ENCODE measurements around the gene LPP.

The LPP gene

DNA sequence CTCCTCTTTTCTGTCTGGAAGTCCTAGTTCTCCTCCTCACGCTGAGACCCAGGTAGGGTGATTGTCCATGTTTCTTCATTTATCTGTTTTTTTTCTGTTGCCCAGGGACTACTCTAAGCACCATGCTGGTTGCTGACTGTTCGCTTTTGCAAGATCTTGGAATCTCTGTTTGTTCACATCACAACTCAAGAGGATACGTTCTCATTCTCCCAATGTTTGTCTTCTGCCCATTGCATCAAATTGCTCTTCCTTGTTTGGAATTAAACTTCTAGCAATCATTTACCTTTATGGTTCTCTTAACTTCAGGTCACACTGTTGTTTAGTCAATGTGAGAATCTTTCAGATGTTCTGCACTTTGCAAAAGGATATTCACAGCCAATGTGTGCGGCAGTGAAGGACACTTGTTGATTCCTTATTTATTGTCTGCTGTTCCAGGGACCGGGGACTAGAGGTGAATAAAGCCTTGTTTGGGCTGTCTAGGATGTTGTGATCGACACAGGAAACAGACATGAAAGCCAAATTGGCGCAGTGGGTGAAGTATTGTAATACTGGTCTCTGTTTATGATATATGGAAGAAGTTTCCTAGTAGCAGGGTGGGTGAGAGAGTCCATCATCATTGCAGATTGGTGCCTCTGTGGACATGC lies 24.5 kb downstream of the LPP start:
- no CpG with 5 or more reads among the region's 7 CpGs for WGBS (ENCODE audit: extremely low coverage, insufficient coverage, low lambda C conversion rate)
- H3K27ac ChIP-seq (ENCODE audit: low read depth, low read length): no peak overlapping the region
- H2AK5ac ChIP-seq (ENCODE audit: low read length): no peak overlapping the region
- H4K8ac ChIP-seq (ENCODE audit: low read depth, low read length): no peak overlapping the region
- no peak overlapping the region for H4K5ac ChIP-seq (ENCODE audit: low read length)
- no peak overlapping the region for H2BK15ac ChIP-seq (replicated peaks; ENCODE audit: low read depth)
- DNase-seq: no peak
- no peak overlapping the region for H2BK120ac ChIP-seq (ENCODE audit: low read depth, low read length)
- H3K4ac ChIP-seq (ENCODE audit: low read depth, low read length): no peak overlapping the region
- H3K4me2 ChIP-seq (ENCODE audit: low read length): no peak overlapping the region
- no peak overlapping the region for H2BK5ac ChIP-seq (ENCODE audit: low read length)
- H3K4me1 ChIP-seq (ENCODE audit: control insufficient read depth, low read depth, low read length): peaks cover 2% of the 10 kb centered on the region
- no peaks in the 10 kb centered on the region for H3K27me3 ChIP-seq (ENCODE audit: insufficient read depth, low read length, poor library complexity)
- H3K79me2 ChIP-seq (ENCODE audit: control insufficient read depth, insufficient read depth, low read length): peaks cover 19% of the 10 kb centered on the region
- H3K56ac ChIP-seq (ENCODE audit: low read length): no peak overlapping the region
- no peaks in the 10 kb centered on the region for H3K36me3 ChIP-seq (ENCODE audit: control insufficient read depth, insufficient read depth, low read length)
- H3K4me3 ChIP-seq (ENCODE audit: low read length): no peak overlapping the region
- H3K23ac ChIP-seq (ENCODE audit: low read length): peak overlapping the region; percentile 36
- no peak overlapping the region for H3K18ac ChIP-seq (ENCODE audit: low read length)
- H3K9ac ChIP-seq (ENCODE audit: low read length): no peak overlapping the region
- peaks cover 38% of the 10 kb centered on the region for H3K79me1 ChIP-seq (ENCODE audit: low read length)

DNA sequence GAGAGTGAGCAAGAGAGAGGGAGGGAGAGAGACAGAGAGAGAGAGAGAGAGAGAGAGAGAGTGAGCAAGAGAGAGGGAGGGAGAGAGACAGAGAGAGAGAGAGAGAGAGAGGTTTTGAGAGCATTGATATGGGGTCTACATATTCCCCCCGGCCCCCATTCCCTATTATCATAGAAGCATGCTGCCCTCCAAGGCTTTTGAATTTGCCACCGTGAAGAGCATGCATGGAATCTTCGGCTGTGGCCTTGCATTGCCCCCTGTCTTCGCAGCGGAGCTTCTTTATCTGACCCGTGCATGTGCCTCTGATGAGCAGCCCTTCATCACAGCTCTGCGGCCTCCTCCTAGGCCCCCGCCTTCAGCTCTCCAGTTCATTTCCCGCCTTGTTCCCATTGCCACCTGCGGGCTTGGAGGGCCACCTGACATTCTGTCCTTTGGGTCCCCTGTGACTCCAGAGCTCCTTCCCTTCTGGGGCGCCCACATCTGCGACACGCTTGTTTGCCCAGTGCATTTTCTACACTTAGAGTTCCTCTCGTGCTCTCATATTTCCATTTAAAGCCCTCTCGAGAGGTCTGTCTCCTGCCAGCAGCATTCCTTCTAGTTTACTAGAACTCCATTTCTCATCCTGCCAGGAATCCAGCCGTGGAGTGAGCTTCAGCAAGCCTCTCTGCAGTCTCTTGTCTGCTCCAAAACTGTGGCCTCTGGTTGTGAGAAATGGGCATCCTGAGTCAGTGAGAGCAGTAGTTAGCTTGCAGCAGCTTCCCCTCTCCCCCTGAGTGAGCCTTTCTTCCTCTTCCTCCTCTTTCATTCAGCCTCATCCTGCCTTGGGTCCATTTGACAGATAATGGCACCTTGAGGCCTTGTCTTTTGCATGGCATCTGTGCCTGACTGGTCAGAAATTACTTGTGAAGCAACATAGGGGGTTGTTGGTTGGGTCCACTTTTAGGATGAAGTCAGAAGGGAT lies 25.3 kb downstream of the LPP start:
- DNase-seq: peak; percentile 36
- H3K4me2 ChIP-seq (ENCODE audit: low read length): no peak overlapping the region
- H3K79me2 ChIP-seq (ENCODE audit: control insufficient read depth, insufficient read depth, low read length): peaks cover 14% of the 10 kb centered on the region
- no peak overlapping the region for H3K56ac ChIP-seq (ENCODE audit: low read length)
- no peak overlapping the region for H3K18ac ChIP-seq (ENCODE audit: low read length)
- no peak overlapping the region for H2BK15ac ChIP-seq (replicated peaks; ENCODE audit: low read depth)
- H3K36me3 ChIP-seq (ENCODE audit: control insufficient read depth, insufficient read depth, low read length): no peaks in the 10 kb centered on the region
- H3K27me3 ChIP-seq (ENCODE audit: insufficient read depth, low read length, poor library complexity): no peaks in the 10 kb centered on the region
- no peak overlapping the region for H4K8ac ChIP-seq (ENCODE audit: low read depth, low read length)
- no peak overlapping the region for H4K5ac ChIP-seq (ENCODE audit: low read length)
- no peak overlapping the region for H3K9ac ChIP-seq (ENCODE audit: low read length)
- no peak overlapping the region for H2AK5ac ChIP-seq (ENCODE audit: low read length)
- H3K4me1 ChIP-seq (ENCODE audit: control insufficient read depth, low read depth, low read length): peaks cover 2% of the 10 kb centered on the region
- H3K4ac ChIP-seq (ENCODE audit: low read depth, low read length): no peak overlapping the region
- H3K27ac ChIP-seq (ENCODE audit: low read depth, low read length): no peak overlapping the region
- H2BK120ac ChIP-seq (ENCODE audit: low read depth, low read length): no peak overlapping the region
- no peak overlapping the region for H3K4me3 ChIP-seq (ENCODE audit: low read length)
- no CpG with 5 or more reads among the region's 16 CpGs for WGBS (ENCODE audit: extremely low coverage, insufficient coverage, low lambda C conversion rate)
- H2BK5ac ChIP-seq (ENCODE audit: low read length): no peak overlapping the region
- H3K79me1 ChIP-seq (ENCODE audit: low read length): peaks cover 41% of the 10 kb centered on the region
- peak overlapping the region; percentile 36 for H3K23ac ChIP-seq (ENCODE audit: low read length)

DNA sequence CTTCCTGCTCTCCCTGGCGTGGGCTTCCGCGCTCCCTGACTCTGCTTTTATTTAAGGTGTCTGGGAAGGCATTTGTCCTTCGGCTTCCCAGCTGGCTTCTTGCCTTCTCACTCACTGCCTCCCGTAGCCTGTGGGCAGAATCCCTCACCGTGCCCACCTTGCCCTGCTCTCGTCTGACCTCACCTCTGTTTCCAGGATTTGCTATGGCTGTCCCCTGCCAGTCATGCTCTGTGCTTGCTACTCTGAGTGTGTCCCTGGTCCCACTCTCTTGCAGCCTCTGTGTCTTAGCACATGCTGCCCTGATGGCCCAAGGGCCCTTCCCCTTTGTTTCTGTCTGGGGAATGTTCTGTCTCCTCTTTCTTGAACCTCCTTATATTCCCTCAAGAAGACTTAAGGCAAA lies 26.2 kb downstream of the LPP start:
- Histone ChIP-seq H3K79me2 (ENCODE audit: control insufficient read depth, insufficient read depth, low read length) (peaks cover 17% of the 10 kb centered on the region), H2BK120ac (ENCODE audit: low read depth, low read length) (no peak overlapping the region), H3K36me3 (ENCODE audit: control insufficient read depth, insufficient read depth, low read length) (no peaks in the 10 kb centered on the region), H3K79me1 (ENCODE audit: low read length) (peaks cover 38% of the 10 kb centered on the region), H3K18ac (ENCODE audit: low read length) (no peak overlapping the region), H2BK15ac (replicated peaks; ENCODE audit: low read depth) (no peak overlapping the region), H3K27me3 (ENCODE audit: insufficient read depth, low read length, poor library complexity) (no peaks in the 10 kb centered on the region), H2AK5ac (ENCODE audit: low read length) (no peak overlapping the region), H3K4me1 (ENCODE audit: control insufficient read depth, low read depth, low read length) (peaks cover 5% of the 10 kb centered on the region), H3K27ac (ENCODE audit: low read depth, low read length) (no peak overlapping the region), H3K4me3 (ENCODE audit: low read length) (no peak overlapping the region), H4K5ac (ENCODE audit: low read length) (no peak overlapping the region), H3K4me2 (ENCODE audit: low read length) (no peak overlapping the region), H3K9ac (ENCODE audit: low read length) (no peak overlapping the region), H4K8ac (ENCODE audit: low read depth, low read length) (no peak overlapping the region), H3K4ac (ENCODE audit: low read depth, low read length) (no peak overlapping the region), H3K56ac (ENCODE audit: low read length) (no peak overlapping the region), H2BK5ac (ENCODE audit: low read length) (no peak overlapping the region), H3K23ac (ENCODE audit: low read length) (no peak overlapping the region)
- no CpG with 5 or more reads among the region's 7 CpGs for WGBS (ENCODE audit: extremely low coverage, insufficient coverage, low lambda C conversion rate)
- DNase-seq: no peak

- no peaks in the 10 kb centered on the region for H3K36me3 ChIP-seq (ENCODE audit: control insufficient read depth, insufficient read depth, low read length)
- H4K8ac ChIP-seq (ENCODE audit: low read depth, low read length): no peak overlapping the region
- no peak overlapping the region for H4K5ac ChIP-seq (ENCODE audit: low read length)
- H3K4me3 ChIP-seq (ENCODE audit: low read length): no peak overlapping the region
- WGBS (ENCODE audit: extremely low coverage, insufficient coverage, low lambda C conversion rate): no CpG with 5 or more reads among the region's 5 CpGs
- H3K4me2 ChIP-seq (ENCODE audit: low read length): no peak overlapping the region
- peaks cover 25% of the 10 kb centered on the region for H3K79me1 ChIP-seq (ENCODE audit: low read length)
- H3K27ac ChIP-seq (ENCODE audit: low read depth, low read length): no peak overlapping the region
- H3K23ac ChIP-seq (ENCODE audit: low read length): no peak overlapping the region
- DNase-seq: no peak
- H3K56ac ChIP-seq (ENCODE audit: low read length): no peak overlapping the region
- H2BK15ac ChIP-seq (replicated peaks; ENCODE audit: low read depth): no peak overlapping the region
- no peak overlapping the region for H3K9ac ChIP-seq (ENCODE audit: low read length)
- H3K4me1 ChIP-seq (ENCODE audit: control insufficient read depth, low read depth, low read length): peaks cover 9% of the 10 kb centered on the region
- H3K79me2 ChIP-seq (ENCODE audit: control insufficient read depth, insufficient read depth, low read length): peaks cover 9% of the 10 kb centered on the region
- no peak overlapping the region for H3K4ac ChIP-seq (ENCODE audit: low read depth, low read length)
- H3K27me3 ChIP-seq (ENCODE audit: insufficient read depth, low read length, poor library complexity): no peaks in the 10 kb centered on the region
- H2BK5ac ChIP-seq (ENCODE audit: low read length): no peak overlapping the region
- no peak overlapping the region for H2AK5ac ChIP-seq (ENCODE audit: low read length)
- no peak overlapping the region for H2BK120ac ChIP-seq (ENCODE audit: low read depth, low read length)
- no peak overlapping the region for H3K18ac ChIP-seq (ENCODE audit: low read length)
Measured at GRCh38 chr3:188183452-188183851, 29.5 kb downstream of the LPP start.

DNA sequence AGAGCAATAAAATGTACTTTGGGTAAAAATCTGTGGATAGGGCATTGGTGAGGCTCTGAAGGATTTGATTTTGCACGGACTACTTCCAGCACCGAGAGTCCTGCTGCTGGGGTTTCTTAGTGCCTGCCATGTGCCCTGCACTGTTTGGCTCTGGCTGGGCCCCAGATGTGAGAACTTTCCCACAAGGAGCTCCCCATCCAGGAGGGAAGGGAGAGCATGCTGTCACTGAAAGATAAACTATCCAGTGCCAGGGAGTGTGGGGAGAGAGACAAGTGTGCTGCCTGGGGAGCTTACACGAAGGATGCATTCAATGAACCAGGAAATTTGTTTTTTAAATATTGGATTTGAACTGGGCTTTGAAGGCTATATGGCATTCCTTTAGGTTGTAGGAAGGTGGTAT lies 30.2 kb downstream of the LPP start:
- H2BK5ac ChIP-seq (ENCODE audit: low read length): no peak overlapping the region
- no peak overlapping the region for H3K18ac ChIP-seq (ENCODE audit: low read length)
- peaks cover 9% of the 10 kb centered on the region for H3K79me2 ChIP-seq (ENCODE audit: control insufficient read depth, insufficient read depth, low read length)
- no peaks in the 10 kb centered on the region for H3K36me3 ChIP-seq (ENCODE audit: control insufficient read depth, insufficient read depth, low read length)
- no peak overlapping the region for H2AK5ac ChIP-seq (ENCODE audit: low read length)
- no peak for DNase-seq
- H3K56ac ChIP-seq (ENCODE audit: low read length): no peak overlapping the region
- no peak overlapping the region for H3K27ac ChIP-seq (ENCODE audit: low read depth, low read length)
- H3K4me2 ChIP-seq (ENCODE audit: low read length): no peak overlapping the region
- H3K79me1 ChIP-seq (ENCODE audit: low read length): peaks cover 25% of the 10 kb centered on the region
- no CpG with 5 or more reads among the region's 3 CpGs for WGBS (ENCODE audit: extremely low coverage, insufficient coverage, low lambda C conversion rate)
- no peak overlapping the region for H4K5ac ChIP-seq (ENCODE audit: low read length)
- no peak overlapping the region for H4K8ac ChIP-seq (ENCODE audit: low read depth, low read length)
- no peak overlapping the region for H2BK120ac ChIP-seq (ENCODE audit: low read depth, low read length)
- no peak overlapping the region for H3K9ac ChIP-seq (ENCODE audit: low read length)
- H3K4me3 ChIP-seq (ENCODE audit: low read length): no peak overlapping the region
- no peak overlapping the region for H2BK15ac ChIP-seq (replicated peaks; ENCODE audit: low read depth)
- no peaks in the 10 kb centered on the region for H3K27me3 ChIP-seq (ENCODE audit: insufficient read depth, low read length, poor library complexity)
- H3K23ac ChIP-seq (ENCODE audit: low read length): no peak overlapping the region
- no peak overlapping the region for H3K4ac ChIP-seq (ENCODE audit: low read depth, low read length)
- peaks cover 7% of the 10 kb centered on the region for H3K4me1 ChIP-seq (ENCODE audit: control insufficient read depth, low read depth, low read length)
